Measurements from ENCODE around the gene TMEM150B.
A peak's percentile ranks its signal among the peaks of the same experiment; 100 is the strongest.

The TMEM150B gene

GRCh38 chr19:55304279-55304978 lies 20.7 kb downstream of the TMEM150B start:
- DNase-seq: no peak

- no peak for DNase-seq
These were observed 21.7 kb downstream of the TMEM150B start for GRCh38 chr19:55303477-55303876.

- no peak for DNase-seq
These were observed 22.8 kb downstream of the TMEM150B start for GRCh38 chr19:55302318-55302703.

GRCh38 chr19:55301459-55302317 lies 23.5 kb downstream of the TMEM150B start:
- no peak for DNase-seq

GRCh38 chr19:55300886-55301458 lies 24.2 kb downstream of the TMEM150B start:
- no peak for DNase-seq

GRCh38 chr19:55299991-55300390 lies 25.1 kb downstream of the TMEM150B start:
- DNase-seq: no peak

GRCh38 chr19:55297267-55297666 lies 27.9 kb downstream of the TMEM150B start:
- no peak for DNase-seq

- no peak for DNase-seq
These were observed 35.9 kb downstream of the TMEM150B start for GRCh38 chr19:55289117-55289796.

- DNase-seq: no peak
These were observed 37.6 kb downstream of the TMEM150B start for GRCh38 chr19:55287361-55288079.

- no peak for DNase-seq
These were observed 39.8 kb downstream of the TMEM150B start for GRCh38 chr19:55285229-55285890.

- peak; percentile 40 for DNase-seq
These were observed 40.6 kb downstream of the TMEM150B start for GRCh38 chr19:55284405-55285058.

GRCh38 chr19:55283548-55284377 lies 41.4 kb downstream of the TMEM150B start, which contains the start of gene BRSK1:
BRSK1 (plus strand) TSS chr19:55283997; CDS start chr19:55284443, 446 bp downstream.
- peak; percentile 83 for DNase-seq

GRCh38 chr19:55279770-55280643 lies 45.1 kb downstream of the TMEM150B start, which contains the start of gene HSPBP1:
HSPBP1 (minus strand) TSS chr19:55280110; CDS start chr19:55279608, 502 bp downstream.
- DNase-seq: peak; percentile 96

- DNase-seq: no peak
These were observed 45.8 kb downstream of the TMEM150B start for GRCh38 chr19:55279340-55279739.

- no peak for DNase-seq
These were observed 46.6 kb downstream of the TMEM150B start for GRCh38 chr19:55278391-55279135.

- DNase-seq: no peak
These were observed 47.6 kb downstream of the TMEM150B start for GRCh38 chr19:55277494-55277893.

- DNase-seq: no peak
These were observed 48.3 kb downstream of the TMEM150B start for GRCh38 chr19:55276720-55277430.
